HL-60 (cell line): ENCODE results near the gene SEC63.

ENCODE experiments used
- DNase-seq, 2 experiments: peaks; one replicate each; pipeline ENCODE4 v3.0.0-alpha.2; 2010 to 2020; ENCODE audit warnings: low read depth in 1 of 2, low spot score in 1 of 2
- H3K27ac ChIP-seq: fragments of 250-450 bp; sonication (Bioruptor Pico); replicated peaks from 2 replicates; pipeline ENCODE4 v1.5.1; 2020; ENCODE audit warnings: mild to moderate bottlenecking, moderate library complexity
- H3K27me3 ChIP-seq: fragments of 250-450 bp; sonication (Bioruptor Pico); 2 replicates; pipeline ENCODE4 v1.5.1; 2021; ENCODE audit warnings: mild to moderate bottlenecking, moderate library complexity; ENCODE audit not compliant: insufficient read depth, poor library complexity, severe bottlenecking
- H3K4me3 ChIP-seq: replicated peaks from 2 replicates; pipeline ENCODE4 v1.5.1; 2011; ENCODE audit warnings: mild to moderate bottlenecking, control low read depth, low read length; ENCODE audit not compliant: insufficient read depth
- GABPA ChIP-seq: IDR thresholded peaks from 2 replicates; pipeline ENCODE4 v1.6.1; 2012; ENCODE audit warnings: low read depth
- POLR2AphosphoS5 ChIP-seq: IDR thresholded peaks from 2 replicates; pipeline ENCODE4 v1.6.1; 2012; ENCODE audit warnings: low read depth
- SPI1 ChIP-seq: IDR thresholded peaks from 2 replicates; pipeline ENCODE4 v1.6.1; 2012; ENCODE audit warnings: low read depth, mild to moderate bottlenecking, borderline replicate concordance
- TF ChIP-seq, protein P1 (sequence below): IDR thresholded peaks from 2 replicates; pipeline ENCODE4 v1.6.1; 2012; ENCODE audit warnings: low read depth; ENCODE audit not compliant: insufficient replicate concordance
- TF ChIP-seq, protein P2 (sequence below): IDR thresholded peaks from one replicate; pipeline ENCODE4 v1.5.1; 2011; ENCODE audit warnings: low read length, control low read depth, inconsistent platforms; ENCODE audit not compliant: insufficient read depth

Gene SEC63

DNA sequence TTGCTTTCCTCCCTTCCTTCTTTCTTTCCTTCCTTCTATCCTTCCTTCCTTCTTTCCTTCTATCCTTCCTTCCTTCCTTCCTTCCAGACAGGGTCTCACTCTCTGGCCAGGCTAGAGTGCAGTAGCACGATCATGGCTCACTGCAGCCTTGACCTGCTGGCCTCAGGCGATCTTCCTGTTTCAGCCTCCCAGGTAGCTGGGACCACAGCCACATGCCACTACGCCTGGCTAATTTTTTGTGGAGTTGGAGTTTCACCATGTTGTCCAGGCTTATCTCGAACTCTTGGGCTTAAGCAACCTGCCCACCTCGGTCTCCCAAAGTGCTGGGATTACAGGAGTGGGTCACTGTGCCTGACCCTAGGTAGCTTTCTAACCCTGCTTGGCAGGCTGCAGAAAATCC lies 12.2 kb upstream of the SEC63 start:
- H3K27me3 ChIP-seq: no peaks in the 10 kb centered on the region
- no peak overlapping the region for H3K27ac ChIP-seq
- no peak for DNase-seq
- TF ChIP-seq, protein P1, sequence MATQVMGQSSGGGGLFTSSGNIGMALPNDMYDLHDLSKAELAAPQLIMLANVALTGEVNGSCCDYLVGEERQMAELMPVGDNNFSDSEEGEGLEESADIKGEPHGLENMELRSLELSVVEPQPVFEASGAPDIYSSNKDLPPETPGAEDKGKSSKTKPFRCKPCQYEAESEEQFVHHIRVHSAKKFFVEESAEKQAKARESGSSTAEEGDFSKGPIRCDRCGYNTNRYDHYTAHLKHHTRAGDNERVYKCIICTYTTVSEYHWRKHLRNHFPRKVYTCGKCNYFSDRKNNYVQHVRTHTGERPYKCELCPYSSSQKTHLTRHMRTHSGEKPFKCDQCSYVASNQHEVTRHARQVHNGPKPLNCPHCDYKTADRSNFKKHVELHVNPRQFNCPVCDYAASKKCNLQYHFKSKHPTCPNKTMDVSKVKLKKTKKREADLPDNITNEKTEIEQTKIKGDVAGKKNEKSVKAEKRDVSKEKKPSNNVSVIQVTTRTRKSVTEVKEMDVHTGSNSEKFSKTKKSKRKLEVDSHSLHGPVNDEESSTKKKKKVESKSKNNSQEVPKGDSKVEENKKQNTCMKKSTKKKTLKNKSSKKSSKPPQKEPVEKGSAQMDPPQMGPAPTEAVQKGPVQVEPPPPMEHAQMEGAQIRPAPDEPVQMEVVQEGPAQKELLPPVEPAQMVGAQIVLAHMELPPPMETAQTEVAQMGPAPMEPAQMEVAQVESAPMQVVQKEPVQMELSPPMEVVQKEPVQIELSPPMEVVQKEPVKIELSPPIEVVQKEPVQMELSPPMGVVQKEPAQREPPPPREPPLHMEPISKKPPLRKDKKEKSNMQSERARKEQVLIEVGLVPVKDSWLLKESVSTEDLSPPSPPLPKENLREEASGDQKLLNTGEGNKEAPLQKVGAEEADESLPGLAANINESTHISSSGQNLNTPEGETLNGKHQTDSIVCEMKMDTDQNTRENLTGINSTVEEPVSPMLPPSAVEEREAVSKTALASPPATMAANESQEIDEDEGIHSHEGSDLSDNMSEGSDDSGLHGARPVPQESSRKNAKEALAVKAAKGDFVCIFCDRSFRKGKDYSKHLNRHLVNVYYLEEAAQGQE: no peak
- TF ChIP-seq POLR2AphosphoS5 (no peak), SPI1 (no peak), GABPA (no peak)
- TF ChIP-seq, protein P2, sequence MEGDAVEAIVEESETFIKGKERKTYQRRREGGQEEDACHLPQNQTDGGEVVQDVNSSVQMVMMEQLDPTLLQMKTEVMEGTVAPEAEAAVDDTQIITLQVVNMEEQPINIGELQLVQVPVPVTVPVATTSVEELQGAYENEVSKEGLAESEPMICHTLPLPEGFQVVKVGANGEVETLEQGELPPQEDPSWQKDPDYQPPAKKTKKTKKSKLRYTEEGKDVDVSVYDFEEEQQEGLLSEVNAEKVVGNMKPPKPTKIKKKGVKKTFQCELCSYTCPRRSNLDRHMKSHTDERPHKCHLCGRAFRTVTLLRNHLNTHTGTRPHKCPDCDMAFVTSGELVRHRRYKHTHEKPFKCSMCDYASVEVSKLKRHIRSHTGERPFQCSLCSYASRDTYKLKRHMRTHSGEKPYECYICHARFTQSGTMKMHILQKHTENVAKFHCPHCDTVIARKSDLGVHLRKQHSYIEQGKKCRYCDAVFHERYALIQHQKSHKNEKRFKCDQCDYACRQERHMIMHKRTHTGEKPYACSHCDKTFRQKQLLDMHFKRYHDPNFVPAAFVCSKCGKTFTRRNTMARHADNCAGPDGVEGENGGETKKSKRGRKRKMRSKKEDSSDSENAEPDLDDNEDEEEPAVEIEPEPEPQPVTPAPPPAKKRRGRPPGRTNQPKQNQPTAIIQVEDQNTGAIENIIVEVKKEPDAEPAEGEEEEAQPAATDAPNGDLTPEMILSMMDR: no peak
- no peak overlapping the region for H3K4me3 ChIP-seq

DNA sequence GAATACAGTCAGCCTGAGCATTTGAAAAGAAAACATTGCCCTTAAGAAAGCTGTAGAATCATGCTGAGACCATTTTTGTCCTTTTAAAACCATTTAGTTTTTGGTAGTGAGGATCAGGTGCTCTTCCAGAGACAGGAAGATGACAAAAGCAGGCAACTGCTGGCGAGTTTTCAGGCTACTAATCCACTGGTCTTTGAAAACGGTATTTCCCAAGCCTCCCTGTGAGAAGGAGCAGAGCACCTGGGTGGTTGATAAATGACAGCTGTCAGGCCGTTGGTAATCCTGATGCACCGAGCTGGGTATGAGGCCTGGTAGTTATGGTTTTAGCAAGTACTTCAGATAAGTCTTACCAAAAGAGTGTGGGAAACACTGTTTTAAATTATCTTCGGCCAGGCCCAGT lies 10.1 kb upstream of the SEC63 start:
- no peak overlapping the region for H3K27ac ChIP-seq
- H3K27me3 ChIP-seq: no peaks in the 10 kb centered on the region
- H3K4me3 ChIP-seq: no peak overlapping the region
- no peak for DNase-seq
- TF ChIP-seq, protein P1: no peak
- TF ChIP-seq POLR2AphosphoS5 (no peak), SPI1 (no peak), GABPA (no peak)
- TF ChIP-seq, protein P2: no peak

DNA sequence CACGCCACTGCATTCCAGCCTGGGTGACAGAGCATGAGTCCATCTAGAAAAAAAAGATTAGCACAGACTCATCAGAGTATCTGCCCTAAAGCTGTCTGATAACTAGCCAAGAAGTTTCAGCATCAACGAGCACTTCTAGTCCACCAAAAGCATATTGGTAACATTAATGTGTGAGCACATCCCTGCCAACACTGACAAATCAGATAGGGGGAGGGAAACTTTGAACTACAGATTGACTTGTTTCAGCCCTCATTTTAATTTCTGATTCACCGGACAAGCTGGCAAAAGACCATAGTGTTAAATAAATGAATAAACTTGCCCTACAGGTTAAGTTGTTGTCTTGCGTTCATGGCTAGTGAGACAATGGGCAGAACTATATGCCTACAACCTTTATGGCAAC lies 7.7 kb upstream of the SEC63 start:
- Histone ChIP-seq H3K4me3 (no peak overlapping the region), H3K27ac (no peak overlapping the region), H3K27me3 (no peaks in the 10 kb centered on the region)
- DNase-seq: no peak
- TF ChIP-seq SPI1: no peak
- no peak for TF ChIP-seq GABPA
- TF ChIP-seq, protein P2: no peak
- TF ChIP-seq POLR2AphosphoS5: no peak

DNA sequence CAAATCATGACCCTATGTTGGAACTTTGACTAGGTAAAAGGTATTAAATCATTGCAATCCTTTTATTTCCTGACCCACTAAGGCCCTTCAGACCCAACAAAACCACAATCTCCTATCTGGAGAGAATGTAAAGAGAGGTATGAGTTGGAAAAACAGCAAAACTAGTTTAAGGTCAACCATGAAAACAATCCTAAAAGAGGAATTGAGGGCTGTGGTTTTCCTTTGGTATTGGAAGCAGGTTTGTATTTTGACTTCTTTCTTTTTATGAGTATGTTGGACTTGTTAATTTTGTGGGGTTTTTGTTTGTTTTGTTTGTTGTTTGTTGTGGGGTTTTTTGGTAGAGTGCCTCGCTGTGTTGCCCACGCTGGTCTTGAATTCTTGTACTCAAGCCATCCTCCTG lies 4.7 kb upstream of the SEC63 start:
- no peak overlapping the region for H3K4me3 ChIP-seq
- TF ChIP-seq, protein P1: no peak
- TF ChIP-seq SPI1 (peak; percentile 11; the same call in 1 of the 2 replicates), GABPA (no peak), POLR2AphosphoS5 (no peak)
- TF ChIP-seq, protein P2: no peak
- no peaks in the 10 kb centered on the region for H3K27me3 ChIP-seq
- H3K27ac ChIP-seq: no peak overlapping the region
- DNase-seq: no peak
